OCI-LY7 (cell line): ENCODE measurements around the gene KCNA3.

Experiments
- CTCF ChIP-seq: fragments of 200-600 bp; sonication (generic); conservative IDR thresholded peaks from 2 replicates; pipeline ENCODE4 v1.5.1; 2014; ENCODE audit warnings: mild to moderate bottlenecking, antibody characterized with exemption, low read length, moderate library complexity, mixed read lengths
- EZH2phosphoT487 ChIP-seq: fragments of 200-600 bp; sonication (generic); IDR thresholded peaks from 2 replicates; pipeline ENCODE4 v1.6.1; 2018; ENCODE audit warnings: low read depth, borderline replicate concordance, mild to moderate bottlenecking, mixed run types, antibody characterized with exemption, low read length, moderate library complexity, mixed read lengths

GRCh38 chr1:110714374-110714995 is 39.7 kb upstream of the KCNA3 start:
- TF ChIP-seq CTCF (no peak), EZH2phosphoT487 (no peak)
